Kidney (tissue), 14 donors: ENCODE data around the gene PCYT1B. TPM values are rescaled to one million over a fixed set of nuclear protein-coding genes. Genes with fewer than 3 reads are reported as not detected.

Experiments
- DNase-seq, 5 donors: peaks; one replicate each; pipeline ENCODE4 v3.0.0-alpha.2; 2013 to 2020
- FAIRE-seq: peaks from 2 replicates; lab custom pipeline; 2012; peaks lifted over from hg19 to GRCh38; lab: Jason Lieb, UNC
- H3K27ac ChIP-seq, 2 donors: one replicate each; pipeline ENCODE4 v1.7.0; 2013; ENCODE audit warnings: low read depth in 2 of 2, low read length in 2 of 2, inconsistent platforms in 1 of 2
- H3K27me3 ChIP-seq: one replicate; pipeline ENCODE4 v1.7.1; 2013; ENCODE audit warnings: low read length, inconsistent platforms; ENCODE audit not compliant: control insufficient read depth, insufficient read depth
- H3K36me3 ChIP-seq, 3 donors: one replicate each; pipeline versions ENCODE4 v1.7.0 to v1.7.1; 2013; ENCODE audit warnings: low read length in 3 of 3, control low read depth in 1 of 3, inconsistent platforms in 1 of 3; ENCODE audit not compliant: insufficient read depth in 3 of 3, control insufficient read depth in 2 of 3
- H3K4me1 ChIP-seq, 3 donors: one replicate each; pipeline versions ENCODE4 v1.7.0 to v1.7.1; 2013; ENCODE audit warnings: low read length in 3 of 3, inconsistent platforms in 1 of 3, low read depth in 1 of 3; ENCODE audit not compliant: control insufficient read depth in 2 of 3, insufficient read depth in 2 of 3
- H3K4me3 ChIP-seq, 3 donors: one replicate each; pipeline versions ENCODE4 v1.7.0 to v1.8.1; 2013; ENCODE audit warnings: low read length in 3 of 3, control low read depth in 1 of 3, inconsistent platforms in 1 of 3
- H3K9ac ChIP-seq, 3 donors: one replicate each; pipeline versions ENCODE4 v1.7.0 to v1.7.1; 2013; ENCODE audit warnings: low read length in 3 of 3, control low read depth in 1 of 3, inconsistent platforms in 1 of 3
- H3K9me3 ChIP-seq, 3 donors: one replicate each; pipeline versions ENCODE4 v1.7.0 to v1.7.1; 2013; ENCODE audit warnings: low read length in 3 of 3, control low read depth in 1 of 3, inconsistent platforms in 1 of 3; ENCODE audit not compliant: control insufficient read depth in 2 of 3, insufficient read depth in 1 of 3
- CTCF ChIP-seq: IDR thresholded peaks from 3 replicates; pipeline ENCODE4 v1.5.1; 2012; ENCODE audit warnings: mild to moderate bottlenecking, moderate library complexity, borderline replicate concordance; ENCODE audit not compliant: insufficient read depth; ENCODE audit errors: extremely low read depth
- intact Hi-C: fragments of 100-400 bp; cut with DNase I; formaldehyde crosslinking; loops from one replicate; pipeline ENCODE4 v1.11.1; 2022
- polyA plus RNA-seq: library from polyadenylated mRNA; stranded (reverse); fragments of 350-450 nt; fragmentation: Illumina TruSeq; extraction: RNeasy Lipid Tissue Mini Kit (QIAGEN cat#74804); gene quantifications from one replicate; pipeline ENCODE4 v1.2.3, GENCODE V29; 2014; ENCODE audit warnings: low read depth, low replicate concordance; ENCODE audit not compliant: insufficient read depth
- total RNA-seq: library from RNA; stranded (reverse); fragmentation: NEBNext Ultra II Directional; extraction: Animal tissue kit (Norgen Biotek cat#: 25700); gene quantifications from one replicate; pipeline ENCODE4 v1.2.1, GENCODE V29; 2021
- donor health status: control.
- donor health status: control.
- donor health status: control.
- donor health status: control.
- donor health status: control.
- donor health status: DM: yes; HTN: yes; CAD: no.
- donor health status: Normal renal cell carcinoma (clear cell type).

The PCYT1B gene
- total and polyA plus RNA-seq, 2 donors from 2014 or later: 0.13 to 0.26 TPM

GRCh38 chrX:24577091-24577490 is 70.1 kb downstream of the PCYT1B start:
- no peaks in the 10 kb centered on the region for H3K36me3 ChIP-seq
- no peak overlapping the region for H3K9ac ChIP-seq
- no peak overlapping the region for H3K4me3 ChIP-seq
- TF ChIP-seq CTCF: no peak
- peak in 1 of 5 donors; percentile 26 for DNase-seq
- peaks cover 5% of the 10 kb centered on the region for H3K27me3 ChIP-seq
- intact Hi-C loops: no loop called here
- H3K4me1 ChIP-seq: no peaks in the 10 kb centered on the region
- FAIRE-seq: no peak
- no peak overlapping the region for H3K27ac ChIP-seq
- no peaks in the 10 kb centered on the region for H3K9me3 ChIP-seq

GRCh38 chrX:24575496-24575895 is 71.7 kb downstream of the PCYT1B start:
- no peak overlapping the region for H3K9ac ChIP-seq
- TF ChIP-seq CTCF: no peak
- intact Hi-C loops: no loop called here
- FAIRE-seq: no peak
- H3K27me3 ChIP-seq: peaks cover 5% of the 10 kb centered on the region
- no peak overlapping the region for H3K4me3 ChIP-seq
- H3K36me3 ChIP-seq: no peaks in the 10 kb centered on the region
- no peak for DNase-seq
- H3K4me1 ChIP-seq: no peaks in the 10 kb centered on the region
- H3K9me3 ChIP-seq: no peaks in the 10 kb centered on the region
- H3K27ac ChIP-seq: no peak overlapping the region

GRCh38 chrX:24574743-24575142 is 72.4 kb downstream of the PCYT1B start:
- peaks cover 5% of the 10 kb centered on the region for H3K27me3 ChIP-seq
- H3K9me3 ChIP-seq: no peaks in the 10 kb centered on the region
- no peak for DNase-seq
- H3K4me1 ChIP-seq: no peaks in the 10 kb centered on the region
- no peak for FAIRE-seq
- no peak overlapping the region for H3K9ac ChIP-seq
- H3K36me3 ChIP-seq: no peaks in the 10 kb centered on the region
- no peak overlapping the region for H3K27ac ChIP-seq
- TF ChIP-seq CTCF: no peak
- intact Hi-C loops: no loop called here
- no peak overlapping the region for H3K4me3 ChIP-seq

GRCh38 chrX:24567169-24567568 is 80.0 kb downstream of the PCYT1B start:
- intact Hi-C loops: no loop called here
- H3K27ac ChIP-seq: no peak overlapping the region
- TF ChIP-seq CTCF: no peak
- H3K4me1 ChIP-seq: no peaks in the 10 kb centered on the region
- H3K9me3 ChIP-seq: no peaks in the 10 kb centered on the region
- no peak overlapping the region for H3K9ac ChIP-seq
- no peak for FAIRE-seq
- no peaks in the 10 kb centered on the region for H3K36me3 ChIP-seq
- no peaks in the 10 kb centered on the region for H3K27me3 ChIP-seq
- no peak for DNase-seq
- no peak overlapping the region for H3K4me3 ChIP-seq
